Neural cell (in vitro differentiated cells): ENCODE measurements around the gene MERTK. TPM values are rescaled to one million over a fixed set of nuclear protein-coding genes. Genes with fewer than 3 reads are reported as not detected.

ENCODE experiments used
- H2AFZ ChIP-seq: fragments of 200-600, 300-800 bp; sonication (generic), shearing (Covaris generic); 2 replicates; pipeline ENCODE4 v1.6.0; 2014; ENCODE audit warnings: low read depth, mild to moderate bottlenecking, antibody characterized with exemption, low read length, moderate library complexity
- H3F3A ChIP-seq: fragments of 200-600 bp; shearing (Covaris generic); 2 replicates; pipeline ENCODE4 v1.6.1; 2016; ENCODE audit warnings: mild to moderate bottlenecking, moderate library complexity, mixed read lengths, antibody characterized with exemption, low read length; ENCODE audit not compliant: insufficient read depth, poor library complexity, severe bottlenecking
- H3K27ac ChIP-seq: fragments of 200-600, 300-800 bp; sonication (generic), shearing (Covaris generic); 2 replicates; pipeline ENCODE4 v1.5.1; 2014; ENCODE audit warnings: mild to moderate bottlenecking, low read length, moderate library complexity
- H3K27me3 ChIP-seq: fragments of 300-800, 200-600 bp; sonication (generic), shearing (Covaris generic); 2 replicates; pipeline ENCODE4 v1.6.0; 2014; ENCODE audit warnings: mild to moderate bottlenecking, low read depth, low read length, moderate library complexity; ENCODE audit not compliant: insufficient read depth
- H3K36me3 ChIP-seq: fragments of 300-800, 200-600 bp; sonication (generic), shearing (Covaris generic); 2 replicates; pipeline ENCODE4 v1.5.1; 2014; ENCODE audit warnings: mild to moderate bottlenecking, antibody characterized with exemption, low read length, moderate library complexity; ENCODE audit not compliant: insufficient read depth
- H3K4me2 ChIP-seq: fragments of 300-800, 200-600 bp; sonication (generic), shearing (Covaris generic); 2 replicates; pipeline ENCODE4 v1.6.0; 2014; ENCODE audit warnings: mild to moderate bottlenecking, low read length
- H3K4me3 ChIP-seq: fragments of 300-800, 200-600 bp; sonication (generic), shearing (Covaris generic); 2 replicates; pipeline ENCODE4 v1.5.1; 2014; ENCODE audit warnings: mild to moderate bottlenecking, low read length, moderate library complexity
- H3K79me2 ChIP-seq: fragments of 200-600 bp; shearing (Covaris generic); replicated peaks from 2 replicates; pipeline ENCODE4 v1.6.0; 2014; ENCODE audit warnings: mild to moderate bottlenecking, low read length, moderate library complexity; ENCODE audit not compliant: insufficient read depth
- H3K9ac ChIP-seq: fragments of 300-800, 200-600 bp; sonication (generic), shearing (Covaris generic); 2 replicates; pipeline ENCODE4 v1.6.1; 2016; ENCODE audit warnings: mild to moderate bottlenecking, low read length, mixed read lengths
- H3K9me2 ChIP-seq: fragments of 200-600 bp; shearing (Covaris generic); 2 replicates; pipeline ENCODE4 v1.6.1; 2016; ENCODE audit warnings: mild to moderate bottlenecking, low read length, mixed read lengths; ENCODE audit not compliant: insufficient read depth
- H3K9me3 ChIP-seq: fragments of 200-600, 300-800 bp; sonication (generic), shearing (Covaris generic); 2 replicates; pipeline ENCODE4 v1.6.1; 2016; ENCODE audit warnings: mild to moderate bottlenecking, mixed run types, low read length, moderate library complexity, mixed read lengths
- H4K20me1 ChIP-seq: fragments of 200-600 bp; shearing (Covaris generic); 2 replicates; pipeline ENCODE4 v1.6.1; 2016; ENCODE audit warnings: mild to moderate bottlenecking, mixed run types; ENCODE audit not compliant: insufficient read depth
- CTCF ChIP-seq: fragments of 450-650 bp; IDR thresholded peaks from 2 replicates; pipeline ENCODE4 v1.5.1; 2014; ENCODE audit warnings: antibody characterized with exemption, mild to moderate bottlenecking, moderate library complexity; ENCODE audit not compliant: poor library complexity, severe bottlenecking
- EP300 ChIP-seq: fragments of 450-650 bp; conservative IDR thresholded peaks from 2 replicates; pipeline ENCODE4 v1.6.1; 2014; ENCODE audit warnings: antibody characterized with exemption, mild to moderate bottlenecking, moderate library complexity; ENCODE audit not compliant: poor library complexity, severe bottlenecking
- EZH2 ChIP-seq: fragments of 200-600, 300-800 bp; shearing (Covaris generic), sonication (generic); IDR thresholded peaks from 2 replicates; pipeline ENCODE4 v1.6.1; 2014; ENCODE audit warnings: antibody characterized with exemption, low read length, borderline replicate concordance, mild to moderate bottlenecking; ENCODE audit not compliant: insufficient read depth, poor library complexity, severe bottlenecking
- MXI1 ChIP-seq: fragments of 450-650 bp; conservative IDR thresholded peaks from 2 replicates; pipeline ENCODE4 v1.6.1; 2014; ENCODE audit warnings: antibody characterized with exemption, mild to moderate bottlenecking; ENCODE audit not compliant: poor library complexity, severe bottlenecking
- POLR2AphosphoS5 ChIP-seq: IDR thresholded peaks from 2 replicates; pipeline ENCODE4 v1.6.1; 2012
- RAD21 ChIP-seq: fragments of 450-650 bp; conservative IDR thresholded peaks from 2 replicates; pipeline ENCODE4 v1.6.1; 2014; ENCODE audit warnings: antibody characterized with exemption, mild to moderate bottlenecking, moderate library complexity
- REST ChIP-seq: IDR thresholded peaks from 2 replicates; pipeline ENCODE4 v1.6.1; 2012; ENCODE audit warnings: borderline replicate concordance
- SMC3 ChIP-seq: fragments of 450-650 bp; conservative IDR thresholded peaks from 2 replicates; pipeline ENCODE4 v1.6.1; 2014; ENCODE audit warnings: antibody characterized with exemption, mild to moderate bottlenecking, moderate library complexity; ENCODE audit not compliant: poor library complexity
- TAF1 ChIP-seq: IDR thresholded peaks from 2 replicates; pipeline ENCODE4 v1.6.1; 2012; ENCODE audit warnings: low read depth
- polyA plus RNA-seq: library from polyadenylated mRNA; depleted of rRNA; stranded (reverse); fragments of >200 nt; gene quantifications from 2 replicates; pipeline ENCODE4 v1.2.3, GENCODE V29; 2014

MERTK gene
- polyA plus RNA-seq, 1 donor from 2014 or later = 0.53 TPM

GRCh38 chr2:111990375-111990774, 92.0 kb downstream of the MERTK start:
- no peaks in the 10 kb centered on the region for H3K9me2 ChIP-seq
- TF ChIP-seq REST = no peak
- no peak for TF ChIP-seq EP300
- TF ChIP-seq POLR2AphosphoS5 = no peak
- no peak for TF ChIP-seq TAF1
- TF ChIP-seq SMC3 = no peak
- TF ChIP-seq RAD21 = no peak
- no peak for TF ChIP-seq CTCF
- H3K79me2 ChIP-seq = no peaks in the 10 kb centered on the region
- no peak overlapping the region for H3K9ac ChIP-seq
- no peak overlapping the region for H3K4me2 ChIP-seq
- no peak overlapping the region for H3K4me3 ChIP-seq
- H4K20me1 ChIP-seq = no peaks in the 10 kb centered on the region
- no peaks in the 10 kb centered on the region for H3K9me3 ChIP-seq
- H2AFZ ChIP-seq = no peak overlapping the region
- no peak overlapping the region for H3K27ac ChIP-seq
- H3K27me3 ChIP-seq = no peaks in the 10 kb centered on the region
- no peaks in the 10 kb centered on the region for H3F3A ChIP-seq
- no peaks in the 10 kb centered on the region for H3K36me3 ChIP-seq

GRCh38 chr2:111990856-111991255, 92.4 kb downstream of the MERTK start:
- Histone ChIP-seq H3K9me3 (no peaks in the 10 kb centered on the region), H3K27me3 (no peaks in the 10 kb centered on the region), H3K79me2 (no peaks in the 10 kb centered on the region), H3F3A (no peaks in the 10 kb centered on the region), H3K4me3 (no peak overlapping the region), H2AFZ (no peak overlapping the region), H3K4me2 (no peak overlapping the region), H3K27ac (no peak overlapping the region), H4K20me1 (no peaks in the 10 kb centered on the region), H3K9me2 (no peaks in the 10 kb centered on the region), H3K9ac (no peak overlapping the region), H3K36me3 (no peaks in the 10 kb centered on the region)
- no peak for TF ChIP-seq REST
- TF ChIP-seq CTCF = no peak
- TF ChIP-seq SMC3 = no peak
- TF ChIP-seq EZH2 = no peak
- TF ChIP-seq TAF1 = no peak
- no peak for TF ChIP-seq MXI1
- no peak for TF ChIP-seq EP300
- TF ChIP-seq POLR2AphosphoS5 = no peak
- TF ChIP-seq RAD21 = no peak
